Vagina (tissue), 2 donors: ENCODE results near the gene CYP21A2.
"Not testable (repeated sequence)": the region's sequence is repeated elsewhere in the genome, so short reads cannot be mapped to it uniquely, and the experiment has no call there.

Experiments used
- POLR2A ChIP-seq, 2 donors: fragments of 450-650 bp; IDR thresholded peaks; one replicate each; pipeline ENCODE4 v1.6.1; 2017; ENCODE audit warnings: antibody characterized with exemption in 2 of 2, mild to moderate bottlenecking in 2 of 2, moderate library complexity in 2 of 2
- POLR2AphosphoS5 ChIP-seq, 2 donors: sonication (generic); formaldehyde crosslinking; IDR thresholded peaks; one replicate each; pipeline ENCODE4 v1.9.0; 2017; ENCODE audit warnings: antibody characterized with exemption in 2 of 2, mild to moderate bottlenecking in 2 of 2, low read depth in 1 of 2; ENCODE audit not compliant: insufficient read depth in 1 of 2
- TF ChIP-seq, protein P1 (sequence below), 3 experiments: fragments of 450-650 bp in 2 of 3; fragments of 200-600 bp in 1 of 3; sonication (generic) in 1 of 3; IDR thresholded peaks; one replicate each; pipeline ENCODE4 v1.5.1; 2017 to 2019; ENCODE audit warnings: antibody characterized with exemption in 3 of 3, mild to moderate bottlenecking in 2 of 3, moderate library complexity in 2 of 3

DNA sequence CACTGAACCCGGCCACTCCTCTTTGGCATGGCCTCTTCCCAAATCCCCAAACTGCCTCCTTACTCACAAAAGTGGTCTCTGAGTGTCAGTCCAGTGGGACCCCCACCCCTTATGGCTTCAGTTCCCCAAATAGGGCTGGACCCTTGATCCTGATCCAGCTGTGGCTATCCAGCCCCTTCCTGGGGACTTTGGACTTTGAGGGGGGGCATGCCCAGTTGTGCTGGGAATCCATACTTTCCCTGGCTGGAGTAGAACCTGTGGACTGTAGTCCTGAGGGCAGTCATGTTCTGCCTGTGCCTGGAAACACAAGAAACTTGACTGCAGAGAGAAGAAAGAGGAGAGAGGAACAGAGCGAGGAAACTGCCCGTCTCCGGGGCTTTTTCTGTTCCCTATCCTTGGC lies 33.8 kb upstream of the CYP21A2 start:
- TF ChIP-seq, protein P1, sequence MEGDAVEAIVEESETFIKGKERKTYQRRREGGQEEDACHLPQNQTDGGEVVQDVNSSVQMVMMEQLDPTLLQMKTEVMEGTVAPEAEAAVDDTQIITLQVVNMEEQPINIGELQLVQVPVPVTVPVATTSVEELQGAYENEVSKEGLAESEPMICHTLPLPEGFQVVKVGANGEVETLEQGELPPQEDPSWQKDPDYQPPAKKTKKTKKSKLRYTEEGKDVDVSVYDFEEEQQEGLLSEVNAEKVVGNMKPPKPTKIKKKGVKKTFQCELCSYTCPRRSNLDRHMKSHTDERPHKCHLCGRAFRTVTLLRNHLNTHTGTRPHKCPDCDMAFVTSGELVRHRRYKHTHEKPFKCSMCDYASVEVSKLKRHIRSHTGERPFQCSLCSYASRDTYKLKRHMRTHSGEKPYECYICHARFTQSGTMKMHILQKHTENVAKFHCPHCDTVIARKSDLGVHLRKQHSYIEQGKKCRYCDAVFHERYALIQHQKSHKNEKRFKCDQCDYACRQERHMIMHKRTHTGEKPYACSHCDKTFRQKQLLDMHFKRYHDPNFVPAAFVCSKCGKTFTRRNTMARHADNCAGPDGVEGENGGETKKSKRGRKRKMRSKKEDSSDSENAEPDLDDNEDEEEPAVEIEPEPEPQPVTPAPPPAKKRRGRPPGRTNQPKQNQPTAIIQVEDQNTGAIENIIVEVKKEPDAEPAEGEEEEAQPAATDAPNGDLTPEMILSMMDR (IDR thresholded peaks at IDR 0.05): not testable (repeated sequence)
- not testable (repeated sequence) for TF ChIP-seq POLR2A (IDR thresholded peaks at IDR 0.05); POLR2AphosphoS5 (IDR thresholded peaks at IDR 0.05; ENCODE audit: insufficient read depth in 1 of 2, low read depth in 1 of 2)
